Measurements from ENCODE around the gene GP5. TPM values are rescaled to one million over a fixed set of nuclear protein-coding genes. Genes with fewer than 3 reads are reported as not detected.
A peak's percentile ranks its signal among the peaks of the same experiment; 100 is the strongest.

GP5 gene
- total and polyA plus RNA-seq, 4 donors, result 0.03 to 3.3 (median 0.16) TPM

DNA sequence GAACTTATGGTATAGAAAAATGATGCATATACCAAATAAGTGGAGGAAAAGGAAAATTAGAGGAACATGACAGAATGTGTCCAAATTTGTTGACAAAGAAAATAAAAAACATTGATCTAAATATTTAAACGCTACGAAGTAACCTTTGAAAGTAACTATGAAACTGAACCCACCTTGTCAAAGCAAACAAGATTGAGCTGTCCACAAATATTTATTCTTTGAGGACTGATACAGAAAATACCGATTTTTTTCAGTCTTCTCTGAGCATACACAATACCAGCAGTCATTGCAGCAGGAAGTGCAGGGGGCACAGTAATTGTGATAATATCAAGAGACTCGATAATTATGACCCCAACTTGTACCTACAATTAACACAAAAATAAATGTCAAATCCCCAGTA, 47.7 kb upstream of the GP5 start:
- no peaks in the 10 kb centered on the region for H3K9me3 ChIP-seq (ENCODE audit: control insufficient read depth in 4 of 4, low read length in 3 of 4)
- no peak for DNase-seq (ENCODE audit: low spot score)
- peaks cover 3 to 20% (median 14%) of the 10 kb centered on the region in 4 donors for H3K4me1 ChIP-seq (ENCODE audit: control insufficient read depth in 4 of 4, insufficient read depth in 4 of 4, low read length in 3 of 4)
- WGBS, result 25% methylated on average over 4 of the region's 4 CpGs
- H3K9ac ChIP-seq (ENCODE audit: low read depth in 1 of 2, low read length in 2 of 2), result no peak overlapping the region
- H3K36me3 ChIP-seq (ENCODE audit: control insufficient read depth in 4 of 4, insufficient read depth in 3 of 4, low read depth in 1 of 4, low read length in 3 of 4), result peaks cover 1 to 32% (median 23%) of the 10 kb centered on the region in 4 donors
- no peaks in the 10 kb centered on the region for H3K27me3 ChIP-seq (ENCODE audit: control insufficient read depth in 4 of 4, insufficient read depth in 4 of 4, low read length in 3 of 4)
- H3K27ac ChIP-seq (ENCODE audit: low read depth in 1 of 2, low read length in 2 of 2), result no peak overlapping the region
- H3K4me3 ChIP-seq (ENCODE audit: low read depth in 1 of 3, low read length in 3 of 3), result no peak overlapping the region
- TF ChIP-seq, protein P1, sequence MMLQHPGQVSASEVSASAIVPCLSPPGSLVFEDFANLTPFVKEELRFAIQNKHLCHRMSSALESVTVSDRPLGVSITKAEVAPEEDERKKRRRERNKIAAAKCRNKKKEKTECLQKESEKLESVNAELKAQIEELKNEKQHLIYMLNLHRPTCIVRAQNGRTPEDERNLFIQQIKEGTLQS (IDR thresholded peaks at IDR 0.05), result no peak
- TF ChIP-seq HNF4G (IDR thresholded peaks at IDR 0.05), result no peak
- peak in 1 of 2 donors; percentile 61 for TF ChIP-seq RXRA (IDR thresholded peaks at IDR 0.05)
- peak; percentile 39 for TF ChIP-seq FOXA2 (IDR thresholded peaks at IDR 0.05)
- peak; percentile 37 for TF ChIP-seq SP1 (IDR thresholded peaks at IDR 0.05)
- TF ChIP-seq YY1 (IDR thresholded peaks at IDR 0.05), result peak; percentile 24
- TF ChIP-seq, protein P2, sequence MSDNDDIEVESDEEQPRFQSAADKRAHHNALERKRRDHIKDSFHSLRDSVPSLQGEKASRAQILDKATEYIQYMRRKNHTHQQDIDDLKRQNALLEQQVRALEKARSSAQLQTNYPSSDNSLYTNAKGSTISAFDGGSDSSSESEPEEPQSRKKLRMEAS (IDR thresholded peaks at IDR 0.05), result no peak
- peak; percentile 52 to 53 for TF ChIP-seq HNF4A (conservative IDR thresholded peaks at IDR 0.05)
- TF ChIP-seq RAD21 (IDR thresholded peaks at IDR 0.05), result peak in 1 of 2 donors; percentile 35
- TF ChIP-seq, protein P3, sequence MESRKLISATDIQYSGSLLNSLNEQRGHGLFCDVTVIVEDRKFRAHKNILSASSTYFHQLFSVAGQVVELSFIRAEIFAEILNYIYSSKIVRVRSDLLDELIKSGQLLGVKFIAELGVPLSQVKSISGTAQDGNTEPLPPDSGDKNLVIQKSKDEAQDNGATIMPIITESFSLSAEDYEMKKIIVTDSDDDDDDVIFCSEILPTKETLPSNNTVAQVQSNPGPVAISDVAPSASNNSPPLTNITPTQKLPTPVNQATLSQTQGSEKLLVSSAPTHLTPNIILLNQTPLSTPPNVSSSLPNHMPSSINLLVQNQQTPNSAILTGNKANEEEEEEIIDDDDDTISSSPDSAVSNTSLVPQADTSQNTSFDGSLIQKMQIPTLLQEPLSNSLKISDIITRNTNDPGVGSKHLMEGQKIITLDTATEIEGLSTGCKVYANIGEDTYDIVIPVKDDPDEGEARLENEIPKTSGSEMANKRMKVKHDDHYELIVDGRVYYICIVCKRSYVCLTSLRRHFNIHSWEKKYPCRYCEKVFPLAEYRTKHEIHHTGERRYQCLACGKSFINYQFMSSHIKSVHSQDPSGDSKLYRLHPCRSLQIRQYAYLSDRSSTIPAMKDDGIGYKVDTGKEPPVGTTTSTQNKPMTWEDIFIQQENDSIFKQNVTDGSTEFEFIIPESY (IDR thresholded peaks at IDR 0.05), result no peak

DNA sequence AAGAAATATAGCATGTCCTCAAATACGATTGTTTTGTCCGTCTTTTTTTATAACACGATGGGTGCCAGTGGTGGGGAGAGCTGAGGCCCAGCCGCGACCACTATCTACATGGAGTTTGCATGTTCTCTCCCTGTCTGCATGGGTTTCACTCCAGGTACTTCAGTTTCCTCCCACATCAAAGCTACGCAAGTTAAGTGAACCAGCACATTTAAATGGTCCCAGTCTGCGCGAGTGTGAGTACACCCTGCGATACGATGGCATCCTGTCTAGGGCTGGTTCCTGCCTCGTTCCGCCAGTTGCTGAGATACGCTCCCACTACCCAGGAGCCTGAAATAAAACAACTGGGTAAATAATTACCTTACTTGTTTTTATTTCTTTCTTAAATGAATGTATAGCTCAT, 47.1 kb upstream of the GP5 start:
- no peak overlapping the region for H3K9ac ChIP-seq (ENCODE audit: low read depth in 1 of 2, low read length in 2 of 2)
- peaks cover 3 to 20% (median 14%) of the 10 kb centered on the region in 4 donors for H3K4me1 ChIP-seq (ENCODE audit: control insufficient read depth in 4 of 4, insufficient read depth in 4 of 4, low read length in 3 of 4)
- peaks cover 1 to 31% (median 23%) of the 10 kb centered on the region in 4 donors for H3K36me3 ChIP-seq (ENCODE audit: control insufficient read depth in 4 of 4, insufficient read depth in 3 of 4, low read depth in 1 of 4, low read length in 3 of 4)
- no peaks in the 10 kb centered on the region for H3K27me3 ChIP-seq (ENCODE audit: control insufficient read depth in 4 of 4, insufficient read depth in 4 of 4, low read length in 3 of 4)
- no peak overlapping the region for H3K27ac ChIP-seq (ENCODE audit: low read depth in 1 of 2, low read length in 2 of 2)
- DNase-seq (ENCODE audit: low spot score), result no peak
- no peak overlapping the region for H3K4me3 ChIP-seq (ENCODE audit: low read depth in 1 of 3, low read length in 3 of 3)
- no peaks in the 10 kb centered on the region for H3K9me3 ChIP-seq (ENCODE audit: control insufficient read depth in 4 of 4, low read length in 3 of 4)
- 95% methylated on average over 13 of the region's 13 CpGs for WGBS
- TF ChIP-seq, protein P4, sequence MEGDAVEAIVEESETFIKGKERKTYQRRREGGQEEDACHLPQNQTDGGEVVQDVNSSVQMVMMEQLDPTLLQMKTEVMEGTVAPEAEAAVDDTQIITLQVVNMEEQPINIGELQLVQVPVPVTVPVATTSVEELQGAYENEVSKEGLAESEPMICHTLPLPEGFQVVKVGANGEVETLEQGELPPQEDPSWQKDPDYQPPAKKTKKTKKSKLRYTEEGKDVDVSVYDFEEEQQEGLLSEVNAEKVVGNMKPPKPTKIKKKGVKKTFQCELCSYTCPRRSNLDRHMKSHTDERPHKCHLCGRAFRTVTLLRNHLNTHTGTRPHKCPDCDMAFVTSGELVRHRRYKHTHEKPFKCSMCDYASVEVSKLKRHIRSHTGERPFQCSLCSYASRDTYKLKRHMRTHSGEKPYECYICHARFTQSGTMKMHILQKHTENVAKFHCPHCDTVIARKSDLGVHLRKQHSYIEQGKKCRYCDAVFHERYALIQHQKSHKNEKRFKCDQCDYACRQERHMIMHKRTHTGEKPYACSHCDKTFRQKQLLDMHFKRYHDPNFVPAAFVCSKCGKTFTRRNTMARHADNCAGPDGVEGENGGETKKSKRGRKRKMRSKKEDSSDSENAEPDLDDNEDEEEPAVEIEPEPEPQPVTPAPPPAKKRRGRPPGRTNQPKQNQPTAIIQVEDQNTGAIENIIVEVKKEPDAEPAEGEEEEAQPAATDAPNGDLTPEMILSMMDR (IDR thresholded peaks at IDR 0.05; ENCODE audit: low read depth, low read length, missing input control), result no peak
- TF ChIP-seq FOXA1 (IDR thresholded peaks at IDR 0.05) (no peak), HNF4G (IDR thresholded peaks at IDR 0.05) (no peak), HNF4A (conservative IDR thresholded peaks at IDR 0.05) (no peak), RXRA (IDR thresholded peaks at IDR 0.05) (no peak)
- TF ChIP-seq, protein P2 (IDR thresholded peaks at IDR 0.05), result no peak

DNA sequence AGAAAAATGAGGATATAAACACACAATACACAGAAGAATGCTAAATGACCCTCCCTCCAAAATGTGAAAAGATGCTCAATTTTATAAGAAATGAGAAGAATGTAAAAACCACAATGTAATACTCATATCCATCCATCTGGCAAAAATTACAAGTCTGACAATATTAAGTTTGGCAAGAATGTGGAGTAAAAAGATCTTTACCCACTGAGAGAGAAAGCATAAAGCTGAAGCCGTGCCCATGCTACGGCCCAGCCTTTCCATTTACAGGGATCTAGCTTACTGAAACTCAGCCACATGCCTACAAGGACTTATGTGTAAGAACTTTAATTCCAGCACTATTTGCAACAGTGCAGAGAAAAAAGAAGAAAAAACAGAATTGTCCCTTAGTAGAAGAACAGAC, 44.8 kb upstream of the GP5 start:
- no peak overlapping the region for H3K9ac ChIP-seq (ENCODE audit: low read depth in 1 of 2, low read length in 2 of 2)
- no peak for DNase-seq (ENCODE audit: low spot score)
- no peaks in the 10 kb centered on the region for H3K9me3 ChIP-seq (ENCODE audit: control insufficient read depth in 4 of 4, low read length in 3 of 4)
- H3K36me3 ChIP-seq (ENCODE audit: control insufficient read depth in 4 of 4, insufficient read depth in 3 of 4, low read depth in 1 of 4, low read length in 3 of 4), result peaks cover 1 to 32% (median 23%) of the 10 kb centered on the region in 4 donors
- no peak overlapping the region for H3K27ac ChIP-seq (ENCODE audit: low read depth in 1 of 2, low read length in 2 of 2)
- H3K4me3 ChIP-seq (ENCODE audit: low read depth in 1 of 3, low read length in 3 of 3), result no peak overlapping the region
- H3K4me1 ChIP-seq (ENCODE audit: control insufficient read depth in 4 of 4, insufficient read depth in 4 of 4, low read length in 3 of 4), result peaks cover 3 to 20% (median 14%) of the 10 kb centered on the region in 4 donors
- no peaks in the 10 kb centered on the region for H3K27me3 ChIP-seq (ENCODE audit: control insufficient read depth in 4 of 4, insufficient read depth in 4 of 4, low read length in 3 of 4)
- WGBS, result 97% methylated on average over 2 of the region's 2 CpGs
- no peak for TF ChIP-seq JUND (IDR thresholded peaks at IDR 0.05)
- no peak for TF ChIP-seq TAF1 (conservative IDR thresholded peaks at IDR 0.05)
- TF ChIP-seq FOXA2 (IDR thresholded peaks at IDR 0.05), result no peak
- TF ChIP-seq, protein P2 (IDR thresholded peaks at IDR 0.05), result no peak
- no peak for TF ChIP-seq RXRA (IDR thresholded peaks at IDR 0.05)
- TF ChIP-seq, protein P3 (IDR thresholded peaks at IDR 0.05), result no peak
- TF ChIP-seq, protein P1 (IDR thresholded peaks at IDR 0.05), result no peak
- TF ChIP-seq NR2F2 (IDR thresholded peaks at IDR 0.05), result no peak
- TF ChIP-seq YY1 (IDR thresholded peaks at IDR 0.05), result no peak
- no peak for TF ChIP-seq FOXA1 (IDR thresholded peaks at IDR 0.05)

Measured in liver (tissue), 9 donors.